NT2/D1 (cell line): ENCODE measurements around the gene ANO7.

Source experiments
- SUZ12 ChIP-seq: IDR thresholded peaks from 2 replicates; pipeline ENCODE4 v1.6.1; 2011; ENCODE audit not compliant: insufficient read length, insufficient read depth; ENCODE audit errors: extremely low read depth
- ZNF274 ChIP-seq: IDR thresholded peaks from 2 replicates; pipeline ENCODE4 v1.6.1; 2011; ENCODE audit warnings: mild to moderate bottlenecking, low read depth, low read length

GRCh38 chr2:241161646-241162281, 26.7 kb upstream of the ANO7 start:
- TF ChIP-seq ZNF274, result no peak
- no peak for TF ChIP-seq SUZ12
